Measurements from ENCODE around the gene DNAL4.

DNA sequence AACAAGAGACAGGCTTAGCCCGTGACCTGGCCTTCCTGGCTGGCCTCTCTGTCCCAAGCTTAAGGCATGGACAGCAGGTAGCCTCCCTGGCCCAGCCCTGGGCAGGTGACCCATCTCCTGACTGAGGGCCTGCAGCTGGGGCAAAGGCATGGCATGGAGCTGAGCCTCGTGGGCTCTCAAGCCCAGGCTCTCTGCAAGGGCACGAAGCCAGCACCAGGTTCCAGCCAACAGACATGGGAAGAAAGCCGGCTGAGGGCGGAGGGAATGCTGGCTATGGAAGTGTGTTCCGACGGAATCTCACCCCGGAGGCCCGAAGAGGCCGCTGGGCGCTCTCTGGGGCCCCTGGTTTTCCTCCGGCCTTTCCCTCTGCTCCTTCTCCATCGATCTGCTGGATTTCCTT, 12.9 kb downstream of the DNAL4 start:
- TF ChIP-seq, protein P1, sequence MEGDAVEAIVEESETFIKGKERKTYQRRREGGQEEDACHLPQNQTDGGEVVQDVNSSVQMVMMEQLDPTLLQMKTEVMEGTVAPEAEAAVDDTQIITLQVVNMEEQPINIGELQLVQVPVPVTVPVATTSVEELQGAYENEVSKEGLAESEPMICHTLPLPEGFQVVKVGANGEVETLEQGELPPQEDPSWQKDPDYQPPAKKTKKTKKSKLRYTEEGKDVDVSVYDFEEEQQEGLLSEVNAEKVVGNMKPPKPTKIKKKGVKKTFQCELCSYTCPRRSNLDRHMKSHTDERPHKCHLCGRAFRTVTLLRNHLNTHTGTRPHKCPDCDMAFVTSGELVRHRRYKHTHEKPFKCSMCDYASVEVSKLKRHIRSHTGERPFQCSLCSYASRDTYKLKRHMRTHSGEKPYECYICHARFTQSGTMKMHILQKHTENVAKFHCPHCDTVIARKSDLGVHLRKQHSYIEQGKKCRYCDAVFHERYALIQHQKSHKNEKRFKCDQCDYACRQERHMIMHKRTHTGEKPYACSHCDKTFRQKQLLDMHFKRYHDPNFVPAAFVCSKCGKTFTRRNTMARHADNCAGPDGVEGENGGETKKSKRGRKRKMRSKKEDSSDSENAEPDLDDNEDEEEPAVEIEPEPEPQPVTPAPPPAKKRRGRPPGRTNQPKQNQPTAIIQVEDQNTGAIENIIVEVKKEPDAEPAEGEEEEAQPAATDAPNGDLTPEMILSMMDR (IDR thresholded peaks at IDR 0.05): no peak
- TF ChIP-seq POLR2AphosphoS5 (IDR thresholded peaks at IDR 0.05): no peak
- no peak for TF ChIP-seq POLR2A (IDR thresholded peaks at IDR 0.05)
